ENCODE results near the gene BPIFB2.

Gene BPIFB2

GRCh38 chr20:33017542-33017941 is 10.0 kb downstream of the BPIFB2 start:
- no peak for TF ChIP-seq CTCF (IDR thresholded peaks at IDR 0.05; ENCODE audit: insufficient read depth, missing control alignments)
- FAIRE-seq (no peak), DNase-seq (ENCODE audit: insufficient read length, low spot score) (no peak)

- FAIRE-seq (no peak), DNase-seq (ENCODE audit: insufficient read length, low spot score) (no peak)
- TF ChIP-seq CTCF (IDR thresholded peaks at IDR 0.05; ENCODE audit: insufficient read depth, missing control alignments), result no peak
Measured at GRCh38 chr20:33018169-33018931, 10.8 kb downstream of the BPIFB2 start.

- no peak for TF ChIP-seq CTCF (IDR thresholded peaks at IDR 0.05; ENCODE audit: insufficient read depth, missing control alignments)
- no peak for FAIRE-seq
- no peak for DNase-seq (ENCODE audit: insufficient read length, low spot score)
Measured at GRCh38 chr20:33019465-33020277, 12.2 kb downstream of the BPIFB2 start.

- DNase-seq (ENCODE audit: insufficient read length, low spot score), result no peak
- FAIRE-seq, result no peak
- no peak for TF ChIP-seq CTCF (IDR thresholded peaks at IDR 0.05; ENCODE audit: insufficient read depth, missing control alignments)
Measured at GRCh38 chr20:33020278-33021161, 13.0 kb downstream of the BPIFB2 start.

- FAIRE-seq, result no peak
- DNase-seq (ENCODE audit: insufficient read length, low spot score), result no peak
- TF ChIP-seq CTCF (IDR thresholded peaks at IDR 0.05; ENCODE audit: insufficient read depth, missing control alignments), result no peak
Measured at GRCh38 chr20:33021879-33022278, 14.4 kb downstream of the BPIFB2 start.

GRCh38 chr20:33022289-33022688 is 14.8 kb downstream of the BPIFB2 start:
- FAIRE-seq (no peak), DNase-seq (ENCODE audit: insufficient read length, low spot score) (no peak)
- no peak for TF ChIP-seq CTCF (IDR thresholded peaks at IDR 0.05; ENCODE audit: insufficient read depth, missing control alignments)

All from D721Med (cell line).